GM10847 (cell line): ENCODE results near the gene INTU.

Experiments used
- POLR2A ChIP-seq: IDR thresholded peaks from 2 replicates; pipeline ENCODE4 v1.6.1; 2011; ENCODE audit not compliant: insufficient read length; ENCODE audit errors: extremely low read depth

The INTU gene

DNA sequence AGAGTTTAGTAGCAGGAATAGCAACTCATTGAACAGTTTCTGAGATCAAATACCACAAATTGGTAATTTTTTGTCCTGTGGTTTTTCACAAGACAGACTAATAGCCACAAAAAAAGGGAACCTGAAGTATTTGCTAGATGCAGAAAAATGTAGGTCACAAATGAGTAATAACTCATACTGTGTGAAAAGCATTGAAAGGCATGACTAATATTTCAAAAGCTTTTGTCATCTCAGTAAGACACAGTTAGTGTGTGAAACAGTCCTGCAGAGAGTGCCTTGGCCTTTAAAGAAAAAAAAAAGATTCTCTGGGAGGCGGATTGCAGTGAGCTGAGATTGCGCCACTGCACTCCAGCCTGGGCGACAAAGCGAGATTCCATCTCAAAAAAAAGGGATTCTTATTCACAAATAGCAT is 66.0 kb downstream of the INTU start:
- TF ChIP-seq POLR2A = no peak

DNA sequence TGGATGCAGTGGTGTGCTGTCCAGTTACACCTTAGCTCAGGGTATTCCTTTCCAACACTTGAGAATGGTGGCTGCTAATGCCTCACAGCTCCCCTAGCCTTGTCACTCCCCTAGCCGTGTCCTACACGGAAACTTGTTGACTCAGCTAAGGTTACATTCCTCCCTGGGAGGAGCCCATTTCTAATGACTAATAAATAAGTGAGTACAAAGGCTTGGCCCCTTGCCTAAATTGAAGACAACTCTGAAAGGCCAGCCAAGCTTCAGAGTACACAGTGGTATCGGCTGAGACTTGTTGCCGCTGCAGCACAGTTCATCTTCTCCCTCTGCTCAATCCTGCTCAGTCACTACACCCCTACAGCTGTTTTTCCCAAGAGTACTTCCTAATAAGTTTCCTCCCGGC is 76.2 kb downstream of the INTU start:
- TF ChIP-seq POLR2A = no peak

DNA sequence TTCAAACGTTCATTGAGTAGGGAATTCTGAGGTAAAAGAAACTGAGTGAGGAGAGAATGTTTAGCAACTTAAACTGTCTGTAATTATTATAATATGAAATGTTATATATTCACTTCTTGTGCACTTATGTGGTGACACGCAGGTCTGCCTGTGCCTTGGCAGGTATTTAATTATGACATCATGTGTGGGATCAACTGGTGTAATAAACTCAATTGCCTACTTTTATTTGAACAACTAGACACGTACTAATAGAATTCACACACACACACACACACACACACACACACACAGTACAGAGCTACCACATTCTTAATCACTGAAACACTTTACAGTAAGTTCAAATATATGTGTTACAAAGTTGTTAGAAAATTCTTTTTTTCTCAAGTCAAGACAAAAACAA is 76.7 kb downstream of the INTU start:
- no peak for TF ChIP-seq POLR2A

DNA sequence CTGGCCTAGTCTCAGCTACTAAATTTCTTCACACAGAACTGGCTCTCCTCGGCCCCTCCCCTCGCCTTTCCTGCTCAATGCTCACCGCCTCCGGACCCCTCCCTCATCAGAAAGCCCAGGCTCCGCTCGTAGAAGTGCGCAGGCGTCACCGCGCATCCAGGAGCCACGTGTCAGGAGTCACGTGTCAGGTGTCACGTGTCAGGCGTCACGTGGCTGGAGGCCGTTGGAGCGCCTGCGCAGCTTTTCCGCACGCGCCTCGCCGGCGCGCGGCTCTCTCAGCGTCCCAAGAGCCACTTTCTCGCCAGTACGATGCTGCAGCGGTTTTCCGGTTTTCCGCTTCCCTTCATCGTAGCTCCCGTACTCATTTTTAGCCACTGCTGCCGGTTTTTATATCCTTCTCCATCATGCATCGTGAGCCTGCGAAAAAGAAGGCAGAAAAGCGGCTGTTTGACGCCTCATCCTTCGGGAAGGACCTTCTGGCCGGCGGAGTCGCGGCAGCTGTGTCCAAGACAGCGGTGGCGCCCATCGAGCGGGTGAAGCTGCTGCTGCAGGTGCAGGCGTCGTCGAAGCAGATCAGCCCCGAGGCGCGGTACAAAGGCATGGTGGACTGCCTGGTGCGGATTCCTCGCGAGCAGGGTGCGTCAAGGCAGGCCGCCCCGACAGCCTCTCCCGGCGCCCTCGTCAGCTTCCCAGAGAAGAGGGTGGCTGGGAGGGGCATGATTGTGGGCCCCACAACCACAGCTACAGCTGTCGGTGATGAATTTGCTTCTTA is 97.6 kb downstream of the INTU start, which contains the start of gene SLC25A31:
Gene SLC25A31 (plus strand): TSS at position 259 of the 772 bp plus-strand sequence. CDS start 146 bp downstream, at position 405.
- TF ChIP-seq POLR2A = no peak

DNA sequence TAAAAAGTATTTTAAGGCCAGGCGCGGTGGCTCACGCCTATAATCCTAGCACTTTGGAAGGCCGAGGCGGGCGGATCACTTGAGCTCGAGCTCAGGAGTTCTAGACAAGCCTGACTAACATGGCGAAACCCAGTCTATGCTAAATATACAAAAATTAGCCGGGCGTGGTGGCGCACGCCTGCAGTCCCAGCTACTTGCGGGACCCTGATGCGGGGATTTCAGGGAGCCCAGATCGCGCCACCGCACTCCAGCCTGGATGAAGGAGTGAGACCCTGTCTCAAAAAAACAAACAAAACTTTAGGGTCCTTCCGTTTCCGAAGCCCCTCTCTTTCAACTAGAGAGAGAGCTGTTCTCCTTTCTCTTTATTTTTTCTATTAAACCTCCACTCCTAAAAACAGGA is 98.6 kb downstream of the INTU start:
- no peak for TF ChIP-seq POLR2A

DNA sequence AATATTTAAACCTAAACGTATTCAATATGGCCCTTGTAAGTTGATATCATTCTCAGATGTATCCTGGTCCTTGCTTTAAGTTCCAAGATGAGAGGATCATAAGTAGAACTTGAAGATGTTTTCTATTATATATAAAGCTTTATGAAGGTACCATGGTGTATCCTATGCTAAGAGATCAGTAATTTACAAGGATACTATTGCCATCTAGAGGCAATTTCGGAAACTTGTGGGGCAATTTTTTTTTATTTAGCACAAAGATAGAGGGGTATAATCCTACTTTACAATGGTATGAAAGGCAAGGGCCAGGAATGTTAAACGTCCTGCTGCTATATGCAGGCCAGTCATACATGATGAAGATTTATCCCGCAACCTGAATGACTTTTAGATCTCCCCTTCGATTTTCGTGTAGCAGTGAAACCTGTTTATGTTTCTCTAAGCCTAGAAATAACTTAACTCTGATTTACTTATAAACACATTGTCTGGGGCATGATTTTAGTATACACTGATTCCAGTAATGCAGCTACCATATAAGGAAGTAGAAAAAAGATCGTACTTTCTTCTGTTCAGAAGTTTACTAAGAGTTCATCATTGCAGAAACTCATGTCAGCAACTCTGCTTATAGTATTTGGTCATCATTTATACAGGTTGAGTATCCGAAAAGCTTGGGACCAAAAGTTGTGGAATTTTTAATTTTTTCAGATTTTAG is 100.0 kb downstream of the INTU start:
- TF ChIP-seq POLR2A = no peak

DNA sequence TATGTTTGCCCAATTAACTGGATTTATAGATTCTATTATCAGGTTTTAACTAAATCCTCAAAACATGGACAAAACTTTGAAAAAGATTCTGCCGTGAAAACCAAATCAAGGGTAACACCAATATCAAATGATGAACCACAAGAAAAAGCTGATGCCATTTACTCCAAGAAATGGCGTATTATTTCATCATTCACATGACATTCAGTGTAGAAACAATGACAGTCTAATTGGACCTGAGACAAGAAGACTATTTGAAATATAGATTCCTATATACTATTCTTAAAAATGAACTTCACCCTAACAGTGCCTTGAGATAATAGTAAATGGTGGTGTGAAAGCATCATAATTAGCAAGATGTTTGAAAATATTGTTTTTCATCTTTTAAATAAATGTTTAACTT is 102.2 kb downstream of the INTU start:
- no peak for TF ChIP-seq POLR2A

DNA sequence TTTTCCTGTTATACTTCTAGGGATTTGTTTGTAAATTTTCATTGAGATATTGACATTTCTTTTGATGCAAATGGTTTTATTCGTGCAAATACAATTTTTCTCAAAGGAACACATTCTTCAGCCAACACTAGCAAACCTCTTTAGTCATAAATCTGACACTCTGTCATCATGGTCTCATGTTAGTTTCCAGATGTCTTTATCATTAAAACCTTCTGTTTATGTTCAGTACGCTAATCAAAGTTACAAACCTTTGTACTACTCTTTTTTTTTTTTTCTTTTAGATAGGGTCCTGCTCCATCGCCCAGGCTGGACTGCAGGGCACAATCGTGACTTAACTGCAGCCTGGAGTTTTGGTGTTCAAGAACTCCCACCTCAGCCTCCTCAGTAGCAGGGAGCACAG is 104.5 kb downstream of the INTU start:
- TF ChIP-seq POLR2A = no peak

DNA sequence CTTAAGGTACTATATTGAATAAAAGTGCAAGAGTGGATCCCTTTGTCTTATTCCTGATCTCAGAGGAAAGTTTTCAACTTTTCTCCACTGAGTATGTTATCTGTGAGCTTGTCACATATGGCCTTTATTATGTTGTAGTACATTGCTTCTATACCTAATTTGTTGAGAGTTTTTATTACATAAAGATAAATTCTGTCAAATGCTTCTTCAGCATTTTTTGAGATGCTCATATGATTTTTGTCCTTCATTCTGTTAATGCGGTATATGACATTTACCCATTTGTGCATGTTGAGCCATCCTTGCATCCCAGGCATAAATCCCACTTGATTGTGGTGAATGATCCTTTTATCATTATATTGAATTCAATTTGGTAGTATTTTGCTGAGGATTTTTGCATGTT is 108.5 kb downstream of the INTU start:
- TF ChIP-seq POLR2A = no peak

DNA sequence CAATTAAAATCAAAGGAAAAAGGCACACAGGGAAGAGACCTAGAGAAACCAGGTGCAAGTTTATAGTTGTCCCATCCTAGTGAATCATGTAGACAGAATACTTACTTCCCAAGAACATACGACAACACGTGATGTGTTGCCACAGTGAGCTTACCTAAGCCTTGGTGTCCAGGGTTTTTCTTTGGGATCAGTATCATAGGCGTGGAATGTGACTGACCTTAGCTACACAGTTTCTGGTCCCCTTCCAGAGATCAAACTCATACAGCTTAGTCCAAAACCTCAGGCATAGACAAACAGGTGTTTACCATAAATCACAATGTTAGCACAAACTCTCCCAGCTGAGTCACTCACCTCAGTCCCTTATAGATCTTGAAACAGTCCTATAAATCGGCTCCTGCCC is 115.1 kb downstream of the INTU start:
- no peak for TF ChIP-seq POLR2A

DNA sequence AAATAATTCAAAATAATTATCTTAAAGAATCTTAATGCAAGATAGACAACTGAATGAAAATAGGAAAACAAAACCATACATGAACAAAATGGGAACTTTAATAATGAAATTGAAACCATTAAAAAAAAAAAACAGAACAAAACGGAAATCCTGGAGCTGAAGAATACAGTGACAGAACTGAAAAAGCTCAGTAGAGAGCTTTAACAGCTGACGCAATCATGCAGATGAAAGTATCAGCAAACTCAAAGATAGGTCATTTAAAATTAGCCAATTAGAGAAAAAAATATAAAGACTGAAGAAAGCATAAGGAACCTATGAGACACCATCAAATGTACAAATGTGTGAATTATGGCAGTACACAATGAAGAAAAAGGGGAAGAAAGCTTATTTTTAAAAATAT is 116.2 kb downstream of the INTU start:
- no peak for TF ChIP-seq POLR2A

DNA sequence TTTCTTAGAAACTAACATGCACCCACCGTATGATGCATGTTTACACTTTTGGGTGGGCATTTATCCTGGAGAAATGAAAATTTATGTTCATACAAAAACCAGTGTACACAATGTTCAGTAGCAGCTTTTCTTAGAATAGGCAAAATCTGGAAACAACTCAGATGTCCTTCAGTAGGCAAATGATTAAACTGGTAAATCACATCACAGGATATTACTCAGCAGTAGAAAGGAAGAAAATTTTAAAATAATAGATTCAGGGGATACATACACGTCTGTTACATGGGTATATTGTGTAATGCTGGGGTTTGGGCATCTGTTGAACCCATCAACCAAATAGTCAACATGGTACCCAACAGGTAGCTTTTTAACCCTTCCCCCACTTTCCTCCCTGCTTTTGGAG is 124.1 kb downstream of the INTU start:
- TF ChIP-seq POLR2A = no peak

DNA sequence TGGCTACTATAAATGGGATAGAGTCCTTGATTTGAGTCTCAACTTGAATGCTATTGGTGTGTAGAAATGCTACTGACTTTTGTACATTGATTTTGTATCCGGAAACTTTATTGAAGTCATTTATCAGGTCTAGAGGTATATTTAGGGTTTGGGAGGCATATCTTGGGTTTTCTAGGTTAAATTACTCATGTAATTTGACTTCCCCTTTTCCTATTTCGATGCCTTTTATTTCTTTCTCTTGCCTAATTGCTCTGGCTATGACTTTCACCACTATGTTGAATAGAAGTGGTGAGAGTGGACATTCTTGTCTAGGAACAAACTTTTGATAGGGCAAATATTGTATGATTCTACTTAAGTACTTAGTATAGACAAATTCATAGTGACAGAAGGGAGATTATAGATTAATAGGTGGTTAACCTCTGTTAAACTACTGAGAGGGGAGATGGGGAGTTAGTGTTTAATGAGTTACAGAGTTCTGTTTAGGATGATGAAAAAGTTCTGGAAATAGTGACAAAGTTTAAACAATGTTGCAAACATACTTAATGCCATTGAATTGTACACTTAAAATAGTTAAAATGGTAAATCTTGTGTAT is 126.6 kb downstream of the INTU start:
- no peak for TF ChIP-seq POLR2A

DNA sequence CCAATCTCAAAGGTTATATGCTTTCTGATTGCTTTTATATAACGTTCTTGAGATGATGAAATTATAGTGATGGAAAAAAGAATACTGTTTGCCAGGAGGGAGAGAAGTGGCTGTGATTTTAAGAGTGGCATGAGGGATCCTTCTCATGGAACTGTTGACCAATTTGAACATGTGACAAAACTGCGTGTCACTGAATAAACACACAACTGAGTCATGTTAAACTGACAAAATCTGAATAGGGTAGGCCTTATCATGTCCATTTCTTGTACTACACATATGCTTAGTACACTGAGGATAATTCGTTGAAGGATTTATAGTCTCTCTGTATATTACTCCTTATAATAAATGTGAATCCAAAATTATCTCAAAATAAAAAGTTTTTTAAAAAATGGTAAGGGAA is 127.1 kb downstream of the INTU start:
- TF ChIP-seq POLR2A = no peak

DNA sequence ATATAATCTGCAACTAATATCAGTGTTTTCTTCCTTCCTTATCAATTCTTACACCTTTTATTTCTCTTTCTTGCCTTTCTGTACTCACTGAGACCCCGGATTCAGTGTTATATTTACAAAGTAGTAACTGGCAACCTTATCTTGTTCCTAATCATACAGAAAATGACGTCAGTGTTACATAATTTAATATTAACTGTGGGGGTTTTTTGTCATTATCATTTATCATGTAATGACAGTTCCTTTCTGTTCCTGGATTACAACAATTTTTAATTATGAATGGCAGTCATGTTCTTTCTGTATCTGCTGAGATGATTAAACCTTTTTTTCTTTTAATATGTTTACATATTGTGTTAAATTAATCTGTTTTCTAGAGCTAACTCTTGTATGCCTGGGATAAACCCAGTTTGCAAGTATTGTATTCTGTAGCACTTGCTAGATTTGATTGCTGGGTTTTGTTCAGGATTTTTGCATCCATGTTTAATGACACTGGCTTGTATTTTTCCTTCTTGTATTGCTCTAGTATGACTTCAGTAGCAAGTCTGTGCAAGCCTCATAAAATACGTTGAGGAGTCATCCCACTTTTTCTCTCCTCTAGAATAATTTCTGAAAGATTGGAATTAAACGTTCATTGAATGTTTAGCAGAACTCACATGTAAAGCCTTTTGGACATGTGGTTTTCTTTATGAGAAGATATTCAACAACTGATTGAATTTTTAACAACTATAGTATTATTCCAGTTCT is 138.9 kb downstream of the INTU start:
- TF ChIP-seq POLR2A = no peak
